H9 (cell line): Measurements from ENCODE around the gene DCAF4L1. TPM values are rescaled to one million over a fixed set of nuclear protein-coding genes. Genes with fewer than 3 reads are reported as not detected.

Experiments used
- DNase-seq: peaks from one replicate; pipeline ENCODE4 v3.0.0-alpha.2; 2017
- H2AFZ ChIP-seq: one replicate; pipeline ENCODE4 v1.6.1; 2013; ENCODE audit warnings: mild to moderate bottlenecking, low read length, control low read depth, moderate library complexity
- H2AK5ac ChIP-seq: 2 replicates; pipeline ENCODE4 v1.6.1; 2013; ENCODE audit warnings: low read length, control low read depth, mixed read lengths; ENCODE audit not compliant: insufficient read length
- H2BK120ac ChIP-seq: one replicate; pipeline ENCODE4 v1.6.1; 2013; ENCODE audit warnings: low read depth, mild to moderate bottlenecking, low read length, control low read depth, inconsistent platforms; ENCODE audit not compliant: poor library complexity, severe bottlenecking
- H2BK12ac ChIP-seq: 2 replicates; pipeline ENCODE4 v1.6.1; 2013; ENCODE audit warnings: low read length, control low read depth, mixed read lengths, low read depth; ENCODE audit not compliant: insufficient read length
- H2BK15ac ChIP-seq: 2 replicates; pipeline ENCODE4 v1.6.1; 2013; ENCODE audit warnings: low read depth, low read length, control low read depth
- H2BK20ac ChIP-seq: one replicate; pipeline ENCODE4 v1.6.1; 2013; ENCODE audit warnings: low read depth, mild to moderate bottlenecking, low read length, control low read depth, inconsistent platforms; ENCODE audit not compliant: poor library complexity, severe bottlenecking
- H2BK5ac ChIP-seq: 2 replicates; pipeline ENCODE4 v1.6.1; 2013; ENCODE audit warnings: low read length, control low read depth, mixed read lengths; ENCODE audit not compliant: insufficient read length
- H3K14ac ChIP-seq: 2 replicates; pipeline ENCODE4 v1.6.1; 2013; ENCODE audit warnings: low read length, control low read depth; ENCODE audit not compliant: insufficient read depth
- H3K18ac ChIP-seq: 2 replicates; pipeline ENCODE4 v1.6.1; 2013; ENCODE audit warnings: low read depth, mild to moderate bottlenecking, mixed read lengths, low read length, control low read depth; ENCODE audit not compliant: insufficient read length
- H3K23ac ChIP-seq: 2 replicates; pipeline ENCODE4 v1.6.1; 2013; ENCODE audit warnings: low read length, control low read depth, mixed read lengths, low read depth; ENCODE audit not compliant: insufficient read length
- H3K23me2 ChIP-seq: 2 replicates; pipeline ENCODE4 v1.6.1; 2013; ENCODE audit warnings: low read depth, mild to moderate bottlenecking, mixed read lengths, low read length, control low read depth; ENCODE audit not compliant: insufficient read length, poor library complexity, severe bottlenecking
- H3K27ac ChIP-seq: 2 replicates; pipeline ENCODE4 v1.5.1; 2013; ENCODE audit warnings: low read length, control low read depth, mixed read lengths, low read depth; ENCODE audit not compliant: insufficient read length
- H3K27me3 ChIP-seq: 2 replicates; pipeline ENCODE4 v1.6.1; 2013; ENCODE audit warnings: low read length, control low read depth, inconsistent platforms; ENCODE audit not compliant: insufficient read depth
- H3K4ac ChIP-seq: 2 replicates; pipeline ENCODE4 v1.6.1; 2013; ENCODE audit warnings: low read depth, mild to moderate bottlenecking, control low read depth, inconsistent platforms, low read length, moderate library complexity
- H3K4me1 ChIP-seq: 2 replicates; pipeline ENCODE4 v1.6.1; 2013; ENCODE audit warnings: low read length, control low read depth, inconsistent platforms; ENCODE audit not compliant: insufficient read depth
- H3K4me2 ChIP-seq: 2 replicates; pipeline ENCODE4 v1.6.1; 2013; ENCODE audit warnings: low read length, control low read depth, mixed read lengths; ENCODE audit not compliant: insufficient read length, insufficient read depth
- H3K56ac ChIP-seq: 2 replicates; pipeline ENCODE4 v1.6.1; 2013; ENCODE audit warnings: low read depth, mild to moderate bottlenecking, mixed read lengths, low read length, control low read depth; ENCODE audit not compliant: insufficient read length
- H3K79me1 ChIP-seq: 2 replicates; pipeline ENCODE4 v1.6.1; 2013; ENCODE audit warnings: low read depth, mild to moderate bottlenecking, moderate library complexity, low read length, control low read depth, inconsistent platforms; ENCODE audit not compliant: insufficient read depth, poor library complexity, severe bottlenecking
- H3K79me2 ChIP-seq: 2 replicates; pipeline ENCODE4 v1.6.1; 2013; ENCODE audit warnings: low read length, control low read depth, inconsistent platforms; ENCODE audit not compliant: insufficient read depth
- H3K9ac ChIP-seq: 2 replicates; pipeline ENCODE4 v1.6.1; 2013; ENCODE audit warnings: low read length, control low read depth, mixed read lengths; ENCODE audit not compliant: insufficient read length; ENCODE audit errors: extremely low read depth
- H3K9me3 ChIP-seq: one replicate; pipeline ENCODE4 v1.6.1; 2013; ENCODE audit warnings: low read depth, low read length, inconsistent platforms; ENCODE audit not compliant: control insufficient read depth
- H3T11ph ChIP-seq: one replicate; pipeline ENCODE4 v1.6.1; 2013; ENCODE audit warnings: mild to moderate bottlenecking, low read length, control low read depth, inconsistent platforms
- H4K20me1 ChIP-seq: one replicate; pipeline ENCODE4 v1.6.1; 2013; ENCODE audit not compliant: control insufficient read depth, insufficient read length, insufficient read depth
- H4K5ac ChIP-seq: 2 replicates; pipeline ENCODE4 v1.6.1; 2013; ENCODE audit warnings: low read depth, mild to moderate bottlenecking, mixed read lengths, low read length, control low read depth; ENCODE audit not compliant: insufficient read length
- H4K8ac ChIP-seq: replicated peaks from 2 replicates; pipeline ENCODE4 v1.6.1; 2013; ENCODE audit warnings: low read length, control low read depth, mixed read lengths, low read depth; ENCODE audit not compliant: insufficient read length
- H4K91ac ChIP-seq: 2 replicates; pipeline ENCODE4 v1.6.1; 2013; ENCODE audit warnings: low read depth, mild to moderate bottlenecking, moderate library complexity, mixed read lengths, low read length, control low read depth; ENCODE audit not compliant: insufficient read length
- H3K27ac Mint-ChIP-seq, 3 experiments: 2 replicates in 2 of 3; 3 replicates in 1 of 3; pipeline ENCODE4 v1.8.0; 2020 to 2021; ENCODE audit warnings: mixed read lengths in 3 of 3, mild to moderate bottlenecking in 1 of 3, moderate library complexity in 1 of 3
- H3K27me3 Mint-ChIP-seq: 2 replicates; pipeline ENCODE4 v1.8.0; 2021; ENCODE audit warnings: low read depth, mild to moderate bottlenecking, moderate library complexity, mixed read lengths
- H3K36me3 Mint-ChIP-seq, 3 experiments: 2 replicates in 2 of 3; 3 replicates in 1 of 3; pipeline ENCODE4 v1.8.0; 2020 to 2021; ENCODE audit warnings: low read depth in 3 of 3, mixed read lengths in 3 of 3; ENCODE audit not compliant: insufficient read depth in 1 of 3
- H3K4me1 Mint-ChIP-seq, 2 experiments: 2 replicates each; pipeline ENCODE4 v1.8.0; 2020; ENCODE audit warnings: mixed read lengths in 2 of 2
- H3K4me3 Mint-ChIP-seq, 2 experiments: 2 replicates in 1 of 2; 3 replicates in 1 of 2; pipeline ENCODE4 v1.8.0; 2020 to 2021; ENCODE audit warnings: mild to moderate bottlenecking in 2 of 2, mixed read lengths in 2 of 2, moderate library complexity in 1 of 2
- H3K9me3 Mint-ChIP-seq, 2 experiments: 2 replicates in 1 of 2; 3 replicates in 1 of 2; pipeline ENCODE4 v1.8.0; 2020; ENCODE audit warnings: mild to moderate bottlenecking in 2 of 2, mixed read lengths in 2 of 2, moderate library complexity in 1 of 2
- WGBS: extraction: QIAGEN DNeasy Blood & Tissue Kit; methylation state at CpG from one replicate; pipeline ENCODE4 v1.1.7; 2013; ENCODE audit warnings: missing lambda C conversion rate, low lambda C conversion rate, mixed read lengths; ENCODE audit not compliant: insufficient read length; ENCODE audit errors: extremely low coverage; 5-methylcytosine and 5-hydroxymethylcytosine counted together
- total RNA-seq: library from RNA; stranded (reverse); gene quantifications from 2 replicates; pipeline ENCODE4 v1.2.1, GENCODE V29; 2021
- TF ChIP-seq, protein P1 (sequence below): fragments of 200-600 bp; sonication (generic); conservative IDR thresholded peaks from 3 replicates; pipeline ENCODE4 v1.8.0; 2021; ENCODE audit warnings: antibody characterized with exemption, mild to moderate bottlenecking

Gene DCAF4L1
- total RNA-seq, 1 experiment from 2014 or later = 0.07 TPM

DNA sequence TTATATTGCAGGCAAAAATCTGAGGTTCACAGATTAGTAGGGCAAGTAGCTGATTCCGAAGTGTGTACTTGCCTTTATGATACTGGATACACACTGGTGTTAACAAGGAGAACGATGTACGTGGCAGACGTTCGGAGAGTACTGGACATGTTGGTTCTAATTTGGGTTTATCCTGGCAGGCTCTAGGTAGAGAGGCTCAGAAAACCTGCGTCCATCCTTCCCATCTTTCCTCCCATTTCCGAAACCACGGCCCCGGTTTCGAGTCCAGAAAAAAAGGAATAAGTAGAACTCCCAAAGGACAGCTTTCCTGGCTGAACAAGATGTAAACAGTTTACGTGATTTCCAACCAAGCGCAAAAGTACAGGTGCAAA is 8.4 kb downstream of the DCAF4L1 start:
- Histone ChIP-seq H3K14ac (no peak overlapping the region), H2BK20ac (no peak overlapping the region), H2BK120ac (no peak overlapping the region), H3K4me2 (peak overlapping the region; percentile 99), H3K4me1 (peaks cover 5% of the 10 kb centered on the region; the same call in 1 of the 2 replicates), H2AFZ (no peak overlapping the region), H3K56ac (no peak overlapping the region), H2BK5ac (no peak overlapping the region), H4K20me1 (no peaks in the 10 kb centered on the region), H3K79me1 (peaks cover 8% of the 10 kb centered on the region), H3K9ac (peak overlapping the region; percentile 87), H3K79me2 (peaks cover 3% of the 10 kb centered on the region; the same call in 1 of the 2 replicates), H3K23me2 (peaks cover 12% of the 10 kb centered on the region), H3K9me3 (no peaks in the 10 kb centered on the region), H3K27ac (no peak overlapping the region), H3T11ph (no peak overlapping the region), H3K27me3 (no peaks in the 10 kb centered on the region), H4K91ac (no peak overlapping the region), H3K4ac (no peak overlapping the region), H3K23ac (no peak overlapping the region), H4K8ac (no peak overlapping the region), H2AK5ac (no peak overlapping the region), H2BK15ac (no peak overlapping the region), H3K18ac (no peak overlapping the region), H2BK12ac (no peak overlapping the region), H4K5ac (no peak overlapping the region)
- TF ChIP-seq, protein P1, sequence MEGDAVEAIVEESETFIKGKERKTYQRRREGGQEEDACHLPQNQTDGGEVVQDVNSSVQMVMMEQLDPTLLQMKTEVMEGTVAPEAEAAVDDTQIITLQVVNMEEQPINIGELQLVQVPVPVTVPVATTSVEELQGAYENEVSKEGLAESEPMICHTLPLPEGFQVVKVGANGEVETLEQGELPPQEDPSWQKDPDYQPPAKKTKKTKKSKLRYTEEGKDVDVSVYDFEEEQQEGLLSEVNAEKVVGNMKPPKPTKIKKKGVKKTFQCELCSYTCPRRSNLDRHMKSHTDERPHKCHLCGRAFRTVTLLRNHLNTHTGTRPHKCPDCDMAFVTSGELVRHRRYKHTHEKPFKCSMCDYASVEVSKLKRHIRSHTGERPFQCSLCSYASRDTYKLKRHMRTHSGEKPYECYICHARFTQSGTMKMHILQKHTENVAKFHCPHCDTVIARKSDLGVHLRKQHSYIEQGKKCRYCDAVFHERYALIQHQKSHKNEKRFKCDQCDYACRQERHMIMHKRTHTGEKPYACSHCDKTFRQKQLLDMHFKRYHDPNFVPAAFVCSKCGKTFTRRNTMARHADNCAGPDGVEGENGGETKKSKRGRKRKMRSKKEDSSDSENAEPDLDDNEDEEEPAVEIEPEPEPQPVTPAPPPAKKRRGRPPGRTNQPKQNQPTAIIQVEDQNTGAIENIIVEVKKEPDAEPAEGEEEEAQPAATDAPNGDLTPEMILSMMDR = no peak
- peak overlapping the region; percentile 99 for H3K4me3 Mint-ChIP-seq
- H3K27ac Mint-ChIP-seq = peak overlapping the region; percentile 88 to 99 (median 93); a peak in 6 of 7 replicates
- H3K27me3 Mint-ChIP-seq = no peaks in the 10 kb centered on the region
- WGBS = no CpG with 5 or more reads among the region's 12 CpGs
- peaks cover 32 to 34% of the 10 kb centered on the region in 2 experiments for H3K4me1 Mint-ChIP-seq
- no peaks in the 10 kb centered on the region for H3K9me3 Mint-ChIP-seq
- H3K36me3 Mint-ChIP-seq = peaks cover 0 to 3% (median 0%) of the 10 kb centered on the region in 3 experiments; a peak in 1 of 7 replicates
- DNase-seq = no peak
